ENCODE measurements around the gene SLC44A1.
"Not testable (repeated sequence)": the region's sequence is repeated elsewhere in the genome, so short reads cannot be mapped to it uniquely, and the experiment has no call there.

Gene SLC44A1

GRCh38 chr9:105262497-105262896, 18.0 kb downstream of the SLC44A1 start:
- H3K36me3 ChIP-seq (ENCODE audit: insufficient read depth, low read length) = no peaks in the 10 kb centered on the region
- H3K9me3 ChIP-seq (ENCODE audit: low read length) = no peaks in the 10 kb centered on the region
- H3K27me3 ChIP-seq (ENCODE audit: insufficient read depth, low read length) = no peaks in the 10 kb centered on the region
- peaks cover 6% of the 10 kb centered on the region for H3K4me1 ChIP-seq (ENCODE audit: insufficient read depth, low read length)
- H3K4me3 ChIP-seq (ENCODE audit: low read length) = no peak overlapping the region
- no peak overlapping the region for H2AFZ ChIP-seq (ENCODE audit: low read depth, low read length)

GRCh38 chr9:105264380-105264779, 19.9 kb downstream of the SLC44A1 start:
- H3K27me3 ChIP-seq (ENCODE audit: insufficient read depth, low read length) = no peaks in the 10 kb centered on the region
- no peak overlapping the region for H3K4me3 ChIP-seq (ENCODE audit: low read length)
- H2AFZ ChIP-seq (ENCODE audit: low read depth, low read length) = no peak overlapping the region
- no peaks in the 10 kb centered on the region for H3K36me3 ChIP-seq (ENCODE audit: insufficient read depth, low read length)
- H3K9me3 ChIP-seq (ENCODE audit: low read length) = no peaks in the 10 kb centered on the region
- peaks cover 4% of the 10 kb centered on the region for H3K4me1 ChIP-seq (ENCODE audit: insufficient read depth, low read length)

- H3K36me3 ChIP-seq (ENCODE audit: insufficient read depth, low read length); H3K4me3 ChIP-seq (ENCODE audit: low read length); H3K9me3 ChIP-seq (ENCODE audit: low read length); H3K4me1 ChIP-seq (ENCODE audit: insufficient read depth, low read length); H3K27me3 ChIP-seq (ENCODE audit: insufficient read depth, low read length); H2AFZ ChIP-seq (ENCODE audit: low read depth, low read length): not testable (repeated sequence)
Measured at GRCh38 chr9:105268254-105268653, 23.8 kb downstream of the SLC44A1 start.

- no peak overlapping the region for H3K4me3 ChIP-seq (ENCODE audit: low read length)
- no peak overlapping the region for H2AFZ ChIP-seq (ENCODE audit: low read depth, low read length)
- no peaks in the 10 kb centered on the region for H3K4me1 ChIP-seq (ENCODE audit: insufficient read depth, low read length)
- no peaks in the 10 kb centered on the region for H3K9me3 ChIP-seq (ENCODE audit: low read length)
- H3K36me3 ChIP-seq (ENCODE audit: insufficient read depth, low read length) = no peaks in the 10 kb centered on the region
- no peaks in the 10 kb centered on the region for H3K27me3 ChIP-seq (ENCODE audit: insufficient read depth, low read length)
Measured at GRCh38 chr9:105269593-105269992, 25.1 kb downstream of the SLC44A1 start.

- no peaks in the 10 kb centered on the region for H3K9me3 ChIP-seq (ENCODE audit: low read length)
- no peak overlapping the region for H3K4me3 ChIP-seq (ENCODE audit: low read length)
- H2AFZ ChIP-seq (ENCODE audit: low read depth, low read length) = no peak overlapping the region
- no peaks in the 10 kb centered on the region for H3K36me3 ChIP-seq (ENCODE audit: insufficient read depth, low read length)
- H3K4me1 ChIP-seq (ENCODE audit: insufficient read depth, low read length) = no peaks in the 10 kb centered on the region
- H3K27me3 ChIP-seq (ENCODE audit: insufficient read depth, low read length) = no peaks in the 10 kb centered on the region
Measured at GRCh38 chr9:105270711-105271110, 26.3 kb downstream of the SLC44A1 start.

GRCh38 chr9:105273731-105274130, 29.3 kb downstream of the SLC44A1 start:
- Histone ChIP-seq H2AFZ (ENCODE audit: low read depth, low read length) (no peak overlapping the region), H3K36me3 (ENCODE audit: insufficient read depth, low read length) (no peaks in the 10 kb centered on the region), H3K9me3 (ENCODE audit: low read length) (no peaks in the 10 kb centered on the region), H3K27me3 (ENCODE audit: insufficient read depth, low read length) (no peaks in the 10 kb centered on the region), H3K4me1 (ENCODE audit: insufficient read depth, low read length) (no peaks in the 10 kb centered on the region), H3K4me3 (ENCODE audit: low read length) (no peak overlapping the region)

- Histone ChIP-seq H3K27me3 (ENCODE audit: insufficient read depth, low read length) (no peaks in the 10 kb centered on the region), H3K4me3 (ENCODE audit: low read length) (no peak overlapping the region), H3K9me3 (ENCODE audit: low read length) (no peaks in the 10 kb centered on the region), H2AFZ (ENCODE audit: low read depth, low read length) (no peak overlapping the region), H3K36me3 (ENCODE audit: insufficient read depth, low read length) (no peaks in the 10 kb centered on the region), H3K4me1 (ENCODE audit: insufficient read depth, low read length) (no peaks in the 10 kb centered on the region)
Measured at GRCh38 chr9:105275111-105275510, 30.7 kb downstream of the SLC44A1 start.

- Histone ChIP-seq H3K36me3 (ENCODE audit: insufficient read depth, low read length) (no peaks in the 10 kb centered on the region), H3K4me3 (ENCODE audit: low read length) (no peak overlapping the region), H3K27me3 (ENCODE audit: insufficient read depth, low read length) (no peaks in the 10 kb centered on the region), H2AFZ (ENCODE audit: low read depth, low read length) (no peak overlapping the region), H3K9me3 (ENCODE audit: low read length) (no peaks in the 10 kb centered on the region), H3K4me1 (ENCODE audit: insufficient read depth, low read length) (no peaks in the 10 kb centered on the region)
Measured at GRCh38 chr9:105275938-105276337, 31.5 kb downstream of the SLC44A1 start.

GRCh38 chr9:105278751-105279150, 34.3 kb downstream of the SLC44A1 start:
- H3K36me3 ChIP-seq (ENCODE audit: insufficient read depth, low read length) = no peaks in the 10 kb centered on the region
- no peaks in the 10 kb centered on the region for H3K27me3 ChIP-seq (ENCODE audit: insufficient read depth, low read length)
- no peaks in the 10 kb centered on the region for H3K9me3 ChIP-seq (ENCODE audit: low read length)
- no peaks in the 10 kb centered on the region for H3K4me1 ChIP-seq (ENCODE audit: insufficient read depth, low read length)
- no peak overlapping the region for H3K4me3 ChIP-seq (ENCODE audit: low read length)
- H2AFZ ChIP-seq (ENCODE audit: low read depth, low read length) = no peak overlapping the region

- no peak overlapping the region for H2AFZ ChIP-seq (ENCODE audit: low read depth, low read length)
- H3K9me3 ChIP-seq (ENCODE audit: low read length) = no peaks in the 10 kb centered on the region
- H3K4me1 ChIP-seq (ENCODE audit: insufficient read depth, low read length) = no peaks in the 10 kb centered on the region
- H3K27me3 ChIP-seq (ENCODE audit: insufficient read depth, low read length) = no peaks in the 10 kb centered on the region
- H3K36me3 ChIP-seq (ENCODE audit: insufficient read depth, low read length) = no peaks in the 10 kb centered on the region
- H3K4me3 ChIP-seq (ENCODE audit: low read length) = no peak overlapping the region
Measured at GRCh38 chr9:105280691-105281090, 36.2 kb downstream of the SLC44A1 start.

GRCh38 chr9:105281272-105281671, 36.8 kb downstream of the SLC44A1 start:
- no peaks in the 10 kb centered on the region for H3K27me3 ChIP-seq (ENCODE audit: insufficient read depth, low read length)
- H3K9me3 ChIP-seq (ENCODE audit: low read length) = no peaks in the 10 kb centered on the region
- no peak overlapping the region for H2AFZ ChIP-seq (ENCODE audit: low read depth, low read length)
- no peaks in the 10 kb centered on the region for H3K36me3 ChIP-seq (ENCODE audit: insufficient read depth, low read length)
- no peaks in the 10 kb centered on the region for H3K4me1 ChIP-seq (ENCODE audit: insufficient read depth, low read length)
- H3K4me3 ChIP-seq (ENCODE audit: low read length) = no peak overlapping the region

GRCh38 chr9:105281926-105282325, 37.5 kb downstream of the SLC44A1 start:
- Histone ChIP-seq H3K9me3 (ENCODE audit: low read length) (no peaks in the 10 kb centered on the region), H3K36me3 (ENCODE audit: insufficient read depth, low read length) (no peaks in the 10 kb centered on the region), H3K4me1 (ENCODE audit: insufficient read depth, low read length) (no peaks in the 10 kb centered on the region), H3K27me3 (ENCODE audit: insufficient read depth, low read length) (no peaks in the 10 kb centered on the region), H3K4me3 (ENCODE audit: low read length) (no peak overlapping the region), H2AFZ (ENCODE audit: low read depth, low read length) (no peak overlapping the region)

- H3K4me1 ChIP-seq (ENCODE audit: insufficient read depth, low read length) = no peaks in the 10 kb centered on the region
Measured at GRCh38 chr9:105282870-105283621, 38.6 kb downstream of the SLC44A1 start.

GRCh38 chr9:105283795-105284194, 39.3 kb downstream of the SLC44A1 start:
- H3K27me3 ChIP-seq (ENCODE audit: insufficient read depth, low read length) = no peaks in the 10 kb centered on the region
- H2AFZ ChIP-seq (ENCODE audit: low read depth, low read length) = no peak overlapping the region
- H3K4me3 ChIP-seq (ENCODE audit: low read length) = no peak overlapping the region
- H3K9me3 ChIP-seq (ENCODE audit: low read length) = no peaks in the 10 kb centered on the region
- H3K4me1 ChIP-seq (ENCODE audit: insufficient read depth, low read length) = no peaks in the 10 kb centered on the region
- H3K36me3 ChIP-seq (ENCODE audit: insufficient read depth, low read length) = no peaks in the 10 kb centered on the region

More at GRCh38 chr9:105282870-105283621, 38.6 kb downstream of the SLC44A1 start:
- Histone ChIP-seq H3K27me3 (ENCODE audit: insufficient read depth, low read length) (no peaks in the 10 kb centered on the region), H3K4me3 (ENCODE audit: low read length) (no peak overlapping the region), H3K36me3 (ENCODE audit: insufficient read depth, low read length) (no peaks in the 10 kb centered on the region), H2AFZ (ENCODE audit: low read depth, low read length) (no peak overlapping the region), H3K9me3 (ENCODE audit: low read length) (no peaks in the 10 kb centered on the region)

All from neuron (in vitro differentiated cells).